ENCODE results near the gene DAPK1. TPM values are rescaled to one million over a fixed set of nuclear protein-coding genes. Genes with fewer than 3 reads are reported as not detected.

The DAPK1 gene
- total and polyA plus RNA-seq, 3 experiments from 2014 or later, result 3.7 to 4.3 TPM; not detected in 1

GRCh38 chr9:87534957-87535356 lies 37.3 kb downstream of the DAPK1 start:
- CTCF ChIA-PET, result no interaction called here
- Mint-ChIP-seq H3K36me3 (no peaks in the 10 kb centered on the region), H3K4me3 (no peak overlapping the region), H3K27me3 (peaks cover 0 to 2% of the 10 kb centered on the region in 2 donors), H3K27ac (no peak overlapping the region), H3K4me1 (no peaks in the 10 kb centered on the region), H3K9me3 (no peaks in the 10 kb centered on the region)
- Histone ChIP-seq H3K27ac (ENCODE audit: low read depth, low read length) (no peak overlapping the region), H3K36me3 (ENCODE audit: insufficient read depth, low read length) (no peaks in the 10 kb centered on the region), H3K9me3 (ENCODE audit: low read length) (no peaks in the 10 kb centered on the region), H3K4me3 (ENCODE audit: low read length) (no peak overlapping the region), H3K4me1 (ENCODE audit: insufficient read depth, low read length) (no peaks in the 10 kb centered on the region), H3K27me3 (ENCODE audit: insufficient read depth, low read length, poor library complexity, severe bottlenecking) (no peaks in the 10 kb centered on the region)
- DNase-seq, result no peak
- POLR2A ChIA-PET, result no interaction called here

GRCh38 chr9:87535817-87536539 lies 38.3 kb downstream of the DAPK1 start:
- ChIA-PET CTCF (no interaction called here), POLR2A (no interaction called here)
- Histone ChIP-seq H3K27me3 (ENCODE audit: insufficient read depth, low read length, poor library complexity, severe bottlenecking) (no peaks in the 10 kb centered on the region), H3K4me1 (ENCODE audit: insufficient read depth, low read length) (no peaks in the 10 kb centered on the region), H3K9me3 (ENCODE audit: low read length) (no peaks in the 10 kb centered on the region), H3K4me3 (ENCODE audit: low read length) (no peak overlapping the region), H3K36me3 (ENCODE audit: insufficient read depth, low read length) (no peaks in the 10 kb centered on the region), H3K27ac (ENCODE audit: low read depth, low read length) (no peak overlapping the region)
- peak overlapping the region in 1 of 7 donors; percentile 5 for H3K4me3 Mint-ChIP-seq
- H3K27ac Mint-ChIP-seq, result no peak overlapping the region
- DNase-seq, result no peak
- H3K9me3 Mint-ChIP-seq, result no peaks in the 10 kb centered on the region
- no peaks in the 10 kb centered on the region for H3K36me3 Mint-ChIP-seq
- peaks cover 0 to 2% of the 10 kb centered on the region in 2 donors for H3K27me3 Mint-ChIP-seq
- no peaks in the 10 kb centered on the region for H3K4me1 Mint-ChIP-seq

- peaks cover 0 to 2% of the 10 kb centered on the region in 2 donors for H3K27me3 Mint-ChIP-seq
- CTCF ChIA-PET, result no interaction called here
- H3K4me1 Mint-ChIP-seq, result no peaks in the 10 kb centered on the region
- no peak overlapping the region for H3K27ac Mint-ChIP-seq
- H3K4me1 ChIP-seq (ENCODE audit: insufficient read depth, low read length), result no peaks in the 10 kb centered on the region
- no peaks in the 10 kb centered on the region for H3K9me3 ChIP-seq (ENCODE audit: low read length)
- no peaks in the 10 kb centered on the region for H3K27me3 ChIP-seq (ENCODE audit: insufficient read depth, low read length, poor library complexity, severe bottlenecking)
- H3K4me3 Mint-ChIP-seq, result no peak overlapping the region
- no peaks in the 10 kb centered on the region for H3K36me3 Mint-ChIP-seq
- POLR2A ChIA-PET, result no interaction called here
- no peak for DNase-seq
- H3K36me3 ChIP-seq (ENCODE audit: insufficient read depth, low read length), result no peaks in the 10 kb centered on the region
- no peak overlapping the region for H3K27ac ChIP-seq (ENCODE audit: low read depth, low read length)
- H3K4me3 ChIP-seq (ENCODE audit: low read length), result no peak overlapping the region
- H3K9me3 Mint-ChIP-seq, result no peaks in the 10 kb centered on the region
These were observed 40.0 kb downstream of the DAPK1 start for GRCh38 chr9:87537625-87538024.

- DNase-seq, result no peak
- H3K27me3 Mint-ChIP-seq, result peaks cover 0 to 3% of the 10 kb centered on the region in 2 donors
- H3K36me3 Mint-ChIP-seq, result no peaks in the 10 kb centered on the region
- CTCF ChIA-PET, result no interaction called here
- H3K4me1 ChIP-seq (ENCODE audit: insufficient read depth, low read length), result no peaks in the 10 kb centered on the region
- H3K36me3 ChIP-seq (ENCODE audit: insufficient read depth, low read length), result no peaks in the 10 kb centered on the region
- no peaks in the 10 kb centered on the region for H3K27me3 ChIP-seq (ENCODE audit: insufficient read depth, low read length, poor library complexity, severe bottlenecking)
- POLR2A ChIA-PET, result no interaction called here
- no peak overlapping the region for H3K27ac Mint-ChIP-seq
- H3K9me3 Mint-ChIP-seq, result no peaks in the 10 kb centered on the region
- H3K4me3 ChIP-seq (ENCODE audit: low read length), result no peak overlapping the region
- no peak overlapping the region for H3K4me3 Mint-ChIP-seq
- no peaks in the 10 kb centered on the region for H3K9me3 ChIP-seq (ENCODE audit: low read length)
- no peak overlapping the region for H3K27ac ChIP-seq (ENCODE audit: low read depth, low read length)
- no peaks in the 10 kb centered on the region for H3K4me1 Mint-ChIP-seq
These were observed 42.9 kb downstream of the DAPK1 start for GRCh38 chr9:87540444-87541105.

GRCh38 chr9:87541663-87542062 lies 44.0 kb downstream of the DAPK1 start:
- Histone ChIP-seq H3K4me3 (ENCODE audit: low read length) (no peak overlapping the region), H3K4me1 (ENCODE audit: insufficient read depth, low read length) (no peaks in the 10 kb centered on the region), H3K36me3 (ENCODE audit: insufficient read depth, low read length) (no peaks in the 10 kb centered on the region), H3K27me3 (ENCODE audit: insufficient read depth, low read length, poor library complexity, severe bottlenecking) (no peaks in the 10 kb centered on the region), H3K9me3 (ENCODE audit: low read length) (no peaks in the 10 kb centered on the region), H3K27ac (ENCODE audit: low read depth, low read length) (no peak overlapping the region)
- H3K9me3 Mint-ChIP-seq, result peaks cover 0 to 3% (median 0%) of the 10 kb centered on the region in 5 donors
- POLR2A ChIA-PET, result no interaction called here
- DNase-seq, result no peak
- no peak overlapping the region for H3K27ac Mint-ChIP-seq
- H3K4me1 Mint-ChIP-seq, result no peaks in the 10 kb centered on the region
- peaks cover 1 to 3% of the 10 kb centered on the region in 2 donors for H3K27me3 Mint-ChIP-seq
- CTCF ChIA-PET, result no interaction called here
- H3K4me3 Mint-ChIP-seq, result no peak overlapping the region
- no peaks in the 10 kb centered on the region for H3K36me3 Mint-ChIP-seq

GRCh38 chr9:87542141-87542540 lies 44.5 kb downstream of the DAPK1 start:
- Histone ChIP-seq H3K27ac (ENCODE audit: low read depth, low read length) (no peak overlapping the region), H3K4me1 (ENCODE audit: insufficient read depth, low read length) (no peaks in the 10 kb centered on the region), H3K9me3 (ENCODE audit: low read length) (no peaks in the 10 kb centered on the region), H3K27me3 (ENCODE audit: insufficient read depth, low read length, poor library complexity, severe bottlenecking) (no peaks in the 10 kb centered on the region), H3K36me3 (ENCODE audit: insufficient read depth, low read length) (no peaks in the 10 kb centered on the region), H3K4me3 (ENCODE audit: low read length) (no peak overlapping the region)
- Mint-ChIP-seq H3K27ac (no peak overlapping the region), H3K9me3 (peaks cover 0 to 3% (median 0%) of the 10 kb centered on the region in 5 donors), H3K4me3 (no peak overlapping the region), H3K36me3 (no peaks in the 10 kb centered on the region), H3K27me3 (peaks cover 1 to 3% of the 10 kb centered on the region in 2 donors), H3K4me1 (no peaks in the 10 kb centered on the region)
- DNase-seq, result no peak
- CTCF ChIA-PET, result no interaction called here
- POLR2A ChIA-PET, result no interaction called here

GRCh38 chr9:87543251-87543650 lies 45.6 kb downstream of the DAPK1 start:
- H3K4me3 ChIP-seq (ENCODE audit: low read length), result no peak overlapping the region
- no peak overlapping the region for H3K27ac ChIP-seq (ENCODE audit: low read depth, low read length)
- H3K36me3 Mint-ChIP-seq, result no peaks in the 10 kb centered on the region
- H3K27ac Mint-ChIP-seq, result no peak overlapping the region
- H3K36me3 ChIP-seq (ENCODE audit: insufficient read depth, low read length), result no peaks in the 10 kb centered on the region
- ChIA-PET POLR2A (no interaction called here), CTCF (no interaction called here)
- H3K27me3 ChIP-seq (ENCODE audit: insufficient read depth, low read length, poor library complexity, severe bottlenecking), result no peaks in the 10 kb centered on the region
- H3K27me3 Mint-ChIP-seq, result peaks cover 1 to 3% of the 10 kb centered on the region in 2 donors
- H3K4me3 Mint-ChIP-seq, result no peak overlapping the region
- H3K4me1 ChIP-seq (ENCODE audit: insufficient read depth, low read length), result no peaks in the 10 kb centered on the region
- H3K4me1 Mint-ChIP-seq, result no peaks in the 10 kb centered on the region
- H3K9me3 Mint-ChIP-seq, result peaks cover 0 to 3% (median 0%) of the 10 kb centered on the region in 5 donors
- H3K9me3 ChIP-seq (ENCODE audit: low read length), result no peaks in the 10 kb centered on the region
- DNase-seq, result no peak

GRCh38 chr9:87545858-87546257 lies 48.2 kb downstream of the DAPK1 start:
- H3K27ac ChIP-seq (ENCODE audit: low read depth, low read length), result no peak overlapping the region
- H3K4me1 Mint-ChIP-seq, result no peaks in the 10 kb centered on the region
- no peak overlapping the region for H3K4me3 ChIP-seq (ENCODE audit: low read length)
- H3K9me3 Mint-ChIP-seq, result peaks cover 0 to 4% (median 2%) of the 10 kb centered on the region in 5 donors
- H3K27ac Mint-ChIP-seq, result no peak overlapping the region
- H3K27me3 Mint-ChIP-seq, result peaks cover 1 to 3% of the 10 kb centered on the region in 2 donors
- no peaks in the 10 kb centered on the region for H3K36me3 ChIP-seq (ENCODE audit: insufficient read depth, low read length)
- ChIA-PET CTCF (no interaction called here), POLR2A (no interaction called here)
- H3K9me3 ChIP-seq (ENCODE audit: low read length), result no peaks in the 10 kb centered on the region
- H3K36me3 Mint-ChIP-seq, result no peaks in the 10 kb centered on the region
- DNase-seq, result no peak
- H3K4me3 Mint-ChIP-seq, result no peak overlapping the region
- no peaks in the 10 kb centered on the region for H3K4me1 ChIP-seq (ENCODE audit: insufficient read depth, low read length)
- H3K27me3 ChIP-seq (ENCODE audit: insufficient read depth, low read length, poor library complexity, severe bottlenecking), result no peaks in the 10 kb centered on the region

All from CD8-positive, alpha-beta memory T cell (primary cell).